ENCODE measurements around the gene CYP4F8.
"Not testable (repeated sequence)": the region's sequence is repeated elsewhere in the genome, so short reads cannot be mapped to it uniquely, and the experiment has no call there.

The CYP4F8 gene, protein sequence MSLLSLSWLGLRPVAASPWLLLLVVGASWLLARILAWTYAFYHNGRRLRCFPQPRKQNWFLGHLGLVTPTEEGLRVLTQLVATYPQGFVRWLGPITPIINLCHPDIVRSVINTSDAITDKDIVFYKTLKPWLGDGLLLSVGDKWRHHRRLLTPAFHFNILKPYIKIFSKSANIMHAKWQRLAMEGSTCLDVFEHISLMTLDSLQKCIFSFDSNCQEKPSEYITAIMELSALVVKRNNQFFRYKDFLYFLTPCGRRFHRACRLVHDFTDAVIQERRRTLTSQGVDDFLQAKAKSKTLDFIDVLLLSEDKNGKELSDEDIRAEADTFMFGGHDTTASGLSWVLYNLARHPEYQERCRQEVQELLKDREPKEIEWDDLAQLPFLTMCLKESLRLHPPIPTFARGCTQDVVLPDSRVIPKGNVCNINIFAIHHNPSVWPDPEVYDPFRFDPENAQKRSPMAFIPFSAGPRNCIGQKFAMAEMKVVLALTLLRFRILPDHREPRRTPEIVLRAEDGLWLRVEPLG

DNA sequence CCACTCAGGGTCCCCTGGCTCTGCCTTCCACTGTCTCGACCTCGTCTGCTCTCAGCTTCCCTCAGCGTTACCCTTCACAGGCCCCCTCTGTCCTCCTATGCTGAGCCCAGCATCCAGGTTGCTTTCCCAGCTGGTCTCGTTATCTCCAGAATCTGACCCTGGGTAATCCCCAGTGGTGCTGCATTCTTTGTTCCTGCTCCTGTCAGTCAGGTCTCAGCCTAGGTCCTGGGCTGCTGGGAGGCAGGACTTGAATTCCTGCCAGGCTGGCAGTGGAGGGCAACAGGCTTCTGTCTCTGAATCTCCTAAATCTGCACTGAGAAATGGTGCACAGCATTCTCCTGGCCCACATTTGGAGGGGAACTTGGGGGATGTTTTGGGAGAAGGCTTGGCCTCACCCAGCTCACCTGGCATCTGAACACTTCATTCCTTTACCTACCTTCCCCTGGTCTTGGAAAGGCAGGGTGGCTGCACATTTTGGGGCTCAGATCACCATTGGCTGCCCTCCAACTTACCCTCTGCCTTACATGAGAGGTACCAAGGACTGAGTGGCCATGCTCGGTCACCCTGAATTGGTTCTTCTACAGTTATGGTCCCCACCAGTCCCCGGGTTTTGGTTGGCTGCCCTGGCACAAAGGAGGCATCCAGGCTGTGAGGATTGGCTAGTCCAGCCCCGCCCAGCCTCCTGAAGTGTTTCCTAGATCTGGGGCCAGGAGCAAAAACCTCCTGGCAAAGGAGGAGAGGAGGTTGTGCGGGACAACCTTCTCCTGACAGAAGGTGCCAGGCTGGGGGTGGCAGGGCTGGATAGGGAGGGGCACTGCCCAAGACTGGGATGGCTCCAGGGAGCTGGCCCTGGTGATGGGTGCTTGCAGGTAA is at the start of gene CYP4F8:
Gene CYP4F8 (plus strand): TSS at position 712 of the 873 bp plus-strand sequence. CDS start 399 bp downstream, outside the sequence.
- DNase-seq: no peak

DNA sequence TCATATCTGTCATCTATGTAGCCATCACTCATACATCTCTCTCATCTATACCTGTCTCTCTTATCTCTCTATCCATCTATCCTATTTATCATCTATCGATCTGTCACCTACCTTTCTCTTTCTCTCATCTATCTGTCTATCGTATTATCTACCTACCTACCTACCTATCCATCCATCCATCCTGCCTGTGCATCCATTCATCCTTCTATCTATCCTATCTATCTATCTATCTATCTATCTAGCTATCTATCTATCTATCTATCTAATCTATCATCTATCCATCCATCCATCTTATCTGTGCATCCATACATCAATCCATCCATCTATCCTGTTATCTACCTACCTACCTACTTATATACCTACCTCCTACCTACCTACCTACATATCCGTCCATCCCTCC is 44.6 kb upstream of the CYP4F8 start:
- no peak for DNase-seq

DNA sequence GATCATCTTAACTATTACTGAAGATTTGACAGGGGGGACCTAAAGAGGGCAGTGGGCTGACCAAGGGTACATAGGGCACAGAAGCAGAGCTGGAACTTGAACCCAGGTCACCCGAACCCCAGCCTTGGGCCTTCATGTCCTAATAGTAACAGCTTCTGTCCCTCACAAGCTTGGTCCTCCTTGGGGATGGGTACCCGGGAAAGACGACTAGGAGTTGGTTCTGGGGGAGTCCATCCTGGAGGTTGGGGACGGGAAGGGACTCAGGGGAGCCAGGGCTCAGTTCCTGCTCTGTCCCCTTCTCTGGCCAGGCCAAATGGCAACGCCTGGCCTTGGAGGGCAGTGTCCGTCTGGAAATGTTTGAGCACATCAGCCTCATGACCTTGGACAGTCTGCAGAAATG is 39.6 kb upstream of the CYP4F8 start:
- DNase-seq: no peak

DNA sequence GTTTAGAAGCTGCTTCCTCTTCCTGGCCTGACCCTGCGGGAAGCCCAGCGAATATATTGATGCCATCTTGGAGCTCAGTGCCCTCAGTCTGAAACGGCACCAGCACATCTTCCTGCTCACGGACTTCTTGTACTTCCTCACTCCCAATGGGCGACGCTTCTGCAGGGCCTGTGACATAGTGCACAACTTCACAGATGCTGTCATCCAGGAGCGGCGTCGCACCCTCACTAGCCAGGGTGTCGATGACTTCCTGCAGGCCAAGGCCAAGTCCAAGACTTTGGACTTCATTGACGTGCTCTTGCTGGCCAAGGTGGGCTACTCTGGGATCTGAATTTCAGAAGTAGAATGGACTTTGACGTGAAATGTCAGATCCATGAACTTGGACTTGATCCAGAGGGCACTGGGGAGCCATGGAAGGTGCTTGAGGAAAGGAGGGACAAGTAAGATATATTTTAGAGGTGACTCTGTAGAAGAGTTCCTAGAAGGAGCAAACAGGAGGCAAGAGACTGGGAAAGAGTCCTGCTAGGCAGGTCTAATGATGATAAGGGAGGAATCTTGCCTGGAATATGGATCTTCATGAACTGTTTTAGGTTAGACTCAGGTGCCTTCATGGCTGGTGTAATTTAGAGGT is 38.4 kb upstream of the CYP4F8 start:
- DNase-seq: no peak

DNA sequence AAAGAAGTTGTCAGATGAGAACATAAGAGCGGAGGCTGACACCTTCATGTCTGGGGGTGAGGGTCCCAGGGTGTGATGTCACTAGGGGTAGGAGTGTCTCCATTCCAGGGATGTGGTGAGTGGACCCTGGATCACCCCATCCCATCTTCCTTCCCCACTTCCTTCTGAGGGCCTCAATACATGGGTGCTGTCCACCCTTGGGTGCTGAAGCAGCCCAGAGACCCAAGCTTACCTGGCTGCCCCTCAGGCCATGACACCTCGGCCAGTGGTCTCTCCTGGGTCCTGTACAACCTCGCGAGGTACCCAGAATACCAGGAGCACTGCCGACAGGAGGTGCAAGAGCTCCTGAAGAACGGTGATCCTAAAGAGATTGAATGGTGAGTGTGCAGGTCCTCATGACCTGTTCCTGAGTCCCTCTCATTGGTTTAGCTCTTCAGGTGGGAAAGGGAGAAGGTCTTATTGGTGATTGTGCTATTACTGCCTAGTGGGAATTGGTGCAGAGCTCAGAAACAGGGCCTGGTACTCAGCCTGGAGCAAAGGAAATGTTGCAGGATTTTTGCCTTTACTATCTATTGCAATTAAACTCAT is 37.7 kb upstream of the CYP4F8 start:
- no peak for DNase-seq

DNA sequence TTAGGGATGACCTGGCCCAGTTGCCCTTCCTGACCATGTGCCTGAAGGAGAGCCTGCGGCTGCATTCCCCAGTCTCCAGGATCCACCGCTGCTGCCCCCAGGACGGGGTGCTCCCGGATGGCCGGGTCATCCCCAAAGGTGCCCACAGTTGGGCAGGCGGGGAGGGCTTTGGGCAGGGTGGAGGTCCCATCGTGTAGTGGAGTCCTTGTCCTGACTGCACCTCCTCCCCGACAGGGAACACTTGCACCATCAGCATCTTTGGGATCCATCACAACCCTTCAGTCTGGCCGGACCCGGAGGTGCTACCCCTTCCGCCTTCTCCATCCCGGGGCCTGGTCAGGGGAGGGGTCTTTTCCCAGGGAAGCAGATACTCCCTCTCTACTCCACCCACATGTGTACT is 31.7 kb upstream of the CYP4F8 start:
- no peak for DNase-seq

DNA sequence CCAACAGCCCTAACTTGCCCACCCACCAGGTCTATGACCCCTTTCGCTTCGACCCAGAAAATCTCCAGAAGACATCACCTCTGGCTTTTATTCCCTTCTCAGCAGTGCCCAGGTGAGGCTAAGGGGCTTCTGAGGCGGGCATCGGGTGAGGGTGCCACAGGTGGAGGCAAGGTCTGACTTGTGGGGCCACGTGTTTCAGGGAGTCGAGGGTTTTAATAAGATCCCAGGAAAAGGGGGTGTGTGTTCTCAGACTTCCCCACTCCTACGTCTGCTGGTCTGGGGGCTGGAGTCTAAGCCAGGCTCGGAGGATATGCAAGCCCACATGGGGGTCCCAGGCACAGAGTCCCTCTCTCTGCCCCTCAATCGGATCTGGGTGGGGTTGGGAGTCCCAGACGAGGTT is 30.9 kb upstream of the CYP4F8 start:
- DNase-seq: no peak

DNA sequence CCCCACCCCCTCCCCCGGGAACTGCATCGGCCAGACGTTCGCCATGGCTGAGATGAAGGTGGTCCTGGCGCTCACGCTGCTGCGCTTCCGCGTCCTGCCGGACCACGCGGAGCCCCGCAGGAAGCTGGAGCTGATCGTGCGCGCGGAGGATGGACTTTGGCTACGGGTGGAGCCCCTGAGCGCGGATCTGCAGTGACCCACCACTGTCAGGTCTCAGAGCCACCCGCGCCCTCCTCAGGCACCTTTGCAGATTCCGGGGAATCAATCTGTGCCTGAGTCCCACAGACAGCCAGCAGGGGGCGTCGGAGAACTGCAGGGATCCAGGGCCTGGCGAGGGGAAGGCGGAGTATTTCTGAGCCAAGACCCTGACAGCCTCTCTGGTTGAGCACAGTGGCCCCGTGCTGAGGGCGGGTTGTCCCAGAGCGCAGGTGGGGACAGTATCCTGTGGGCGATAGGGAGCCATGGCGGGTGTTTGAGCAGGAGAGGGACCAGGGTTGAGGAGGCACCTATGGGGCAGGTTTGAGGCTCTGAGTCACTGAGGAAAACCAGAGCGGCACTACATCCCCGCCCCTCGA is 30.4 kb upstream of the CYP4F8 start:
- DNase-seq: peak; percentile 26 to 60

DNA sequence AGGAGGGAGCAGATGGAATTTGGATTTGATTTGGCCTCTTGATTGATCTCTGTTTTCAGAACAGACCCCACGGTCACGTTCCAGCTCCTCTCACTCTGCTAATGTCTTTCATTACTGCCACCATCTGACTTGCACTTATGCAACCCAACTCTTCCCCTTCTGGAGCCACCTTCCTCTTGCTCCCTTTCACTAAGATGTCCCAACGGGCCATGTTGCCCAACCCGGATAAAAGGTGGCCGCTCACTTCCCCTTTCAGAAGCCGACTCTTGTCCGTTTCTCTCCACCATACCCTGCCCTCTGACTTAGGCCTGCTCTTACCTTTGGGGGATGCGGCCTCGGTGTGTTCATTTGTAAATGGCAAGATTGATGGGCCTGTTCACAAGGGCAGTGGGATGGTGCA is 27.4 kb upstream of the CYP4F8 start:
- DNase-seq: no peak

DNA sequence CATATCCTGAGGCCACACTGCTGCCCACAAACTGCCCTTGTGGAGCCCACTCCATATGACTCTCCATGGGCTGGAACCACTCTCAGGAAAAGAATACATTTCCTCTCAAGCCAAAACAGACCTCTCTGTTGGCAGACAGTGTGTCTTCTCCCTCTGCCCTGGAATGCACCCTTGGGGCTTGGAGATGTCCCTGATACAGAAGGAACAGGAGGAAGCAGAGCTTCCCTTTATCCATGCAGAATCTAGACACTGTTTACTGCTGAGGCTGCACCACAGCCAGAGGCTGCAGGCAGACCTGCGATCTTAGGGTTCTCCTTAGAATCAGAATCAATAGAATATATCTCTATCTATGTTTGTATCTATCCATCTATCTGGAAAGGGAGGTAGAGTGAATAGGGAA is 26.8 kb upstream of the CYP4F8 start:
- DNase-seq: no peak

DNA sequence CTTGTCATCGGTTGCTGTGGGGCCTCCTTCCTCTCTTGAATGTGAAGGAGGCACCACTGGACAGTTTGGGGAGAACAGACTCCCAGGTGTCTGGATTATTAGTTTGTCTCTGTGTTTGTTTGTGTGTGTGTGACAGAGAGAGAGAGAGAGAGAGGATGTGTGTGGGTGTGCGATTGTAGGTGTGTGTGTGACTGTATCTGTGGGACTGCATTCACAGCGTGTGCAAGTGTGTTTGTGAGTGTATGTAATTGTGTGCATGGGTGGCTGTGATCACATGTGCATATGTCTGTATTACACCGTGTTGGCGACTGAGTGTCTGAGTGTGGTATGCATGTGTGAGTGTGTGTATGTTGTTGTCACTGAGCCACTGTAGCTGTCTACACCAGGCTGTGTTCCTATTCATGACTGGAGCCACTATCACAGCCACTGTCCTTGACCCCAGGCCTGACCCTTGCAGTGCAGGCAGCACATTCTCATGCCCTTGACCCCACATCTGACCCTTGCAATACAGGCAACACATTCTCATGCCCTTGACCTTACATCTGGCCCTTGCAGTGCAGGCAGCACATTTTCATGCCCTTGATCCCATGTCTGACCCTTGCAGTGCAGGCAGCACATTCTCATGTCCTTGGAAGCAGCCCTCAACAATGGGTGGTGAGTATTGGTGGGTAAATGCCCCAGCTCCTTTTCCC is 25.1 kb upstream of the CYP4F8 start:
- no peak for DNase-seq

DNA sequence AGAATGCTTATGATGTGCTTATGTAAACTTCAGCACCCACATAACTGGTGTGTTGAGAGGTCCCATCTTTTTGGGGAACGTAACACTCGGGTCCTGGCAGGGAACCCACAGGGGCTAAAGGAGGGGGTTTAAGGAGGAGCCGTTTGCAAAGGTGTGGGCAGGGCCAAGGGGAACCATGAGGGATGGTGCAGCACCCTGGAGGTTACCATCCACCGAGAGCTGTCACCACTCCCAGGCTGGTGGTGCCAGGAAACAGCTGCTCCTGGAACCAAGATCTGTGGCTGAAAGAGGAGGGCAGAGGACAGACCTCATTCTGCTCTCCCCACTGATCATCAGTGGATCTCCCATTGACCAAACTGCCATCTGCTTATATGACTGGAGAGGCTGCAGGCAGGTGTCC is 23.2 kb upstream of the CYP4F8 start:
- no peak for DNase-seq

DNA sequence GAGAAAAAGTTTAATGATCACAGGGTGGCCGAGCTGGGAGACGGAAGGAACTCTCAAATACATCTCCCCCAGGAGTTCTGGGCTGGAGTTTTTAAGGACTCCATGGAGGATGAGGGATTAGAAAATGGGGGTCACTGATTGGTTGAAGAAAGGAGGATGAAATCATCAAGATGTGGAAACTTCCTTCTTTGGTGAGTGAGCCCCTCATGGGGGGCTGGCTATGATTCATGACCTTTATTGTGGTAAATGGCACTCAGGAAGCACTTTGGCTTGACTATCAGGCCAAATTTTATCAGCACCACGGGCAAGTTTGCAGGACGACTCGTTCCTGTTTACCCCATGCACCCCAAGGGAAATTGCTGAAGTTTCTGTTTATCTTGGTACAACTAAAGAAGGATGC is 22.5 kb upstream of the CYP4F8 start:
- DNase-seq: not testable (repeated sequence)

DNA sequence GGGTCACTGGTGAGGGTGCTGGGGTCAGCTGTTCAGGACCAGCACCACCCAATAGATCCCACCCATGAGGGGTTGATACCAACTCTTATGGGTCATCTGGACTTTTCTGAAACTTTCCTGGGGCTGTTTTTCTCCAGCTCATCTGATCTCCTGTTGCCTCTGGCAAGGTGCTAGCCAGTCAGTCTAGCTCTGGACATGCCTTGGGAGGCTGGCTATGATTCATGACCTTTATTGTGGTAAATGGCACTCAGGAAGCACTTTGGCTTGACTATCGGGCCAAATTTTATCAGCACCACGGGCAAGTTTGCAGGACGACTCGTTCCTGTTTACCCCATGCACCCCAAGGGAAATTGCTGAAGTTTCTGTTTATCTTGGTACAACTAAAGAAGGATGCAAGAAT is 21.3 kb upstream of the CYP4F8 start:
- DNase-seq: not testable (repeated sequence)

DNA sequence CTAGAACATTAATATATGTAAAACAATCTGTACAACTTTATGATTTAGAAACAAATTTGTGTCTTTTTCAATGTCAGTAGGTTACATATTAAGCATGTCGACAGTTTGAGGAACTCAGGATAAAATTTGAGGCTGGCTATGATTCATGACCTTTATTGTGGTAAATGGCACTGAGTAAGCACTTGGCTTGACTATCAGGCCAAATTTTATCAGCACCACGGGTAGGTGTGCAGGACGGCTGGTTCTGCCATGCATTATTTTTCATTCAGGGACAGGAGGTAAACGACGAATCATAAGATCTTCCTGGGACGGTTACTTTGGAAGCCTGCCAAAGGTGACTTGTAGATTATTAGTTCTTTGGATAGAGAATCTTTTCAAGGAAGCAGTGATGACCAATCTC is 19.9 kb upstream of the CYP4F8 start:
- no peak for DNase-seq

DNA sequence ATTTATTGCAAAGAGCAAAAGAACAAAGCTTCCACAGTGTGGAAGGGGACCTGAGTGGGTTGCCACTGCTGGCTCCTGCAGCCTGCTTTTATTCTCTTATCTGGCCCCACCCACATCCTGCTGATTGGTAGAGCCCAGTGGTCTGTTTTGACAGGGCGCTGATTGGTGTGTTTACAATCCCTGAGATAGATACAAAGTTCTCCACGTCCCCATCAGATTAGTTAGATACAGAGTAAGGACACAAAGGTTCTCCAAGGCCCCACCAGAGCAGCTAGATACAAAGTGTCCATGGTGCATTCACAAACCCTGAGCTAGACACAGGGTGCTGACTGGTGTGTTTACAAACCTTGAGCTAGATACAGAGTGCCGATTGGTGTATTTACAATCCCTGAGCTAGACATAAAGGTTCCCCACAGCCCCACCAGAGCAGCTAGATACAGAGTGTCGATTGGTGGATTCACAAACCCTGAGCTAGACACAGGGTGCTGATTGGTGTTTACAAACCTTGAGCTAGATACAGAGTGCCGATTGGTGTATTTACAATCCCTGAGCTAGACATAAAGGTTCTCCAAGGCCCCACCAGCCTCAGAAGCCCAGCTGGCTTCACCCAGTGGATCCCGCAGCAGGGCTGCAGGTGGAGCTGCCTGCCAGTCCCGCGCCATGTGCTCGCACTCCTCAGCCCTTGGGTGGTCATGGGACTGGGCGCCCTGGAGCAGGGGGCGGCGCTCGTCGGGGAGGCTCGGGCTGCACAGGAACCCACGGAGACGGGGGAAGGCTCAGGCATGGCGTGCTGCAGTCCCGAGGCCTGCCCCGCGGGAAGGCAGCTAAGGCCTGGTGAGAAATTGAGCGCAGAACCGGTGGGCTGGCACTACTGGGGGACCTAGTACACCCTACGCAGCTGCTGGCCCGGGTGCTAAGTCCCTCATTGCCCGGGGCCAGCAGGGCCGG is 6.8 kb upstream of the CYP4F8 start:
- not testable (repeated sequence) for DNase-seq

DNA sequence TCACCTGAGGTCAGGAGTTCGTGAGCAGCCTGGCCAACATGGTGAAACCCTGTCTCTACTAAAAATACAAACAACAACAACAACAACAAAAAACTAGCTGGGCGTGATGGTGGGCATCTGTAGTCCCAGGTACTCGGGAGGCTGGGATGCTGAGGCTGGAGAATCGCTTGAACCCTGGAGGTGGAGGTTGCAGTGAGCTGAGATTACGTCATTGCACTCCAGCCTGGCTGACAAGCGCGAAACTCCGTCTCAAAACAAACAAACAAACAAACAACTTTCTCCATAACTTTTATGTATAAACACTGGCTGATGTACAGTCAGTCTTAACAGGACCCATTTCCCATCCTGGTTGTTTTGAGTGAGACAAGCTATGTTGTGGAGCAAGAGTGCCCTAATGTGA is 5.8 kb upstream of the CYP4F8 start:
- no peak for DNase-seq

DNA sequence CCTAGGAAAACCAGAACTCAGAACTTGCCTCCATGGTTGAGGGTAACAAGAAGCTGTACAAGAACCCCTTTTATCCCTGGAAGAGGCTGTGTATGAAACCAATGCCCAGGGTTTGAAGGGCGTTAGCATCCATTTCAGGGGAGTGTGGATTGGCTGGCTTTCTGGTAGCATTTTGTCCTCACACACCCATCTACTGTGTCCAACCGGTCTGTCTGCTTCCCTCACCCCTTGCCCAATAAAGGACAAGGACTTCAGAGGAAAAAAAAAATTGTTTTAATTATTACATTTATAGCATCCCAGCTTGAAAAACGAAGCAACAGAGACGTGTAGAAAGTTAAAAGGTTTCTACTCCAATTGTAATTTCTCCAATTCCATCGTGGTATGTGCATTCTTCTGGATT is 2.7 kb upstream of the CYP4F8 start:
- no peak for DNase-seq

DNA sequence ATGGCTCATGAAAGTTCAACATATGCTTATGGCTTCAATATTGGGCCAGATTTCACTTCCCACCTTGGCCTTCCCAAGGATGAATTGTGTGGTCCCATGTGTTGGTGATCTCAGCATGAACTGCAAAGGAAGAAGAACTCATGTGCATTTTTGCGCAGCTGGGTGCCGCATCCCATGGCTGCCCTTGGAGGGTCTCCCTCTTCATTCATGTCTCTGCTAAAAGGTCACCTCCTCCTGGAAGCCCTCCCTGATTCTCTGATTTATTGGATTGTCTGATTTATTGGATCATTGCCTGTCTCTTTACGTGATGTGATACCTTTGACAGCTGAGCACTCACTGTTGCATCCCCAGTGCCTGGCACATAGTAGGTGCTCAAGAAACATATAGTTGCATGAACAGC is 1.7 kb upstream of the CYP4F8 start:
- DNase-seq: no peak

DNA sequence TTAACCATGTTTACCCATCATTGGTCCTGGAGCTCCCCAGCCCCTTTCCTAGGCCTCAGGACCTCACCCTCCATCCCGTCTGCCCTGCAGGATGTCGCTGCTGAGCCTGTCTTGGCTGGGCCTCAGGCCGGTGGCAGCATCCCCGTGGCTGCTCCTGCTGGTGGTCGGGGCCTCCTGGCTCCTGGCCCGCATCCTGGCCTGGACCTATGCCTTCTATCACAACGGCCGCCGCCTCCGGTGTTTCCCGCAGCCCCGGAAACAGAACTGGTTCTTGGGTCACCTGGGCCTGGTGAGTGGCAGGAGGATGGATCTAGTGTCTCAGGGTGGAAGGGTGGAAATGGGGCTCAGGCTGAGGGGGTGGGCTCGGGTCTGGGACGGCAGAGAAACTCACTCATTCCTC is 508 bp downstream of the CYP4F8 start:
- no peak for DNase-seq

DNA sequence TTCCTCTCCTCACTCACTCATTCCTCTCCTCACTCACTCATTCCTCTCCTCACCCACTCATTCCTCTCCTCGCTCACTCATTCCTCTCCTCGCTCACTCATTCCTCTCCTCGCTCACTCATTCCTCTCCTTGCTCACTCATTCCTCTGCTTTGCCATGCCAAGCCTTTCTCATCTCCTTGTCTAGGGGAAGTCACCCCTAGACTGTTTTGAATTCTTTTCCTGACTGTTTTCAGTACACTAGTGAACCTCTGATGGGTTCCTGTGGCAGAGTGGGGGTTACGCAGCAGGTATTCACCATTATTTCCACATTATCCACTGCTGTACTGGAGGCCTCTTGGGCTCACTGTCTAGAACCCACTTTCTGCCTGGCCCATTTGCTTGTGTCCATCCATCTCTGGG is 1.2 kb downstream of the CYP4F8 start:
- no peak for DNase-seq
